ENCODE measurements around the gene RASSF1. TPM values are rescaled to one million over a fixed set of nuclear protein-coding genes. Genes with fewer than 3 reads are reported as not detected.

The RASSF1 gene
- total and polyA plus RNA-seq, 2 of the 8 experiments (the other 6 are each of a cell fraction or from before 2014, with no cell fraction given), result 10.3 to 15.7 TPM

DNA sequence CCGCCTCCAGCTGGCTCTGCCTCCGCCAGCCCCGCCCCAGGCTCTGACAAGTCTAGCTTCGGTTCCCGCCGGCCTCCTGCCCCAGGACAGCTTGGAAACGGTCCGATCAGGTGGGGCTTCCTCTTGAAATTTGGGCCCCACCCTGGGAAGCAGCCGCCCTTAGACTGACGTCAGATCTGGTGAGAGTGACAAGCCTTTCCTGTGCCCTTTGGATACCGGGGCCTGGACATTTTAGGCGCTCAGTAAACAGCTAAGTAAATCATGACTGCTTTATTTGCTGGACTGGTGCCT lies 41.1 kb downstream of the RASSF1 start:
- Histone ChIP-seq H4K91ac (replicated peaks; ENCODE audit: insufficient read length, low read length) (peak overlapping the region; percentile 7), H2BK120ac (replicated peaks; ENCODE audit: low read depth, low read length) (no peak overlapping the region), H3K79me1 (ENCODE audit: low read depth, low read length) (no peaks in the 10 kb centered on the region), H3K56ac (replicated peaks; ENCODE audit: insufficient read length, low read depth, low read length) (no peak overlapping the region), H3K4ac (replicated peaks; ENCODE audit: insufficient read length, low read depth, low read length) (no peak overlapping the region), H3K14ac (ENCODE audit: insufficient read length) (no peak overlapping the region), H3K27ac (ENCODE audit: low read depth, low read length) (0 out of 2 replicates have a peak overlapping the region, but pooled peaks have one; percentile 22), H3K79me2 (ENCODE audit: control insufficient read depth in 1 of 2, insufficient read depth in 2 of 2, low read length in 2 of 2) (no peaks in the 10 kb centered on the region), H2AK5ac (ENCODE audit: low read depth, low read length) (no peak overlapping the region), H4K8ac (ENCODE audit: extremely low read depth, insufficient read depth, low read length) (no peak overlapping the region), H4K5ac (ENCODE audit: insufficient read length, low read depth, low read length) (no peak overlapping the region), H2BK15ac (ENCODE audit: low read length) (no peak overlapping the region), H2BK20ac (ENCODE audit: low read length) (no peak overlapping the region), H3K27me3 (replicated peaks in 1 of 4; ENCODE audit: control insufficient read depth in 3 of 4, extremely low read depth in 1 of 4, insufficient read depth in 3 of 4, low read length in 3 of 4) (no peaks in the 10 kb centered on the region; a peak in 1 of 7 replicates), H3K23ac (ENCODE audit: insufficient read length) (no peak overlapping the region), H2BK12ac (ENCODE audit: low read depth, low read length) (peak overlapping the region; percentile 35; the same call in 1 of the 2 replicates), H3K36me3 (ENCODE audit: control insufficient read depth in 2 of 4, insufficient read depth in 4 of 4, low read length in 3 of 4) (no peaks in the 10 kb centered on the region), H3K4me1 (replicated peaks in 1 of 4; ENCODE audit: control insufficient read depth in 3 of 4, insufficient read depth in 4 of 4, low read length in 3 of 4) (peaks cover 0 to 26% (median 12%) of the 10 kb centered on the region in 4 experiments; a peak in 6 of 7 replicates), H2BK5ac (ENCODE audit: low read depth, low read length) (no peak overlapping the region), H4K20me1 (replicated peaks in 1 of 2; ENCODE audit: control insufficient read depth in 1 of 2, insufficient read depth in 2 of 2, low read length in 2 of 2) (peaks cover 0 to 2% of the 10 kb centered on the region in 2 experiments), H3K23me2 (ENCODE audit: low read depth, low read length) (peaks cover 5% of the 10 kb centered on the region; the same call in 1 of the 2 replicates), H3K18ac (ENCODE audit: extremely low read depth, low read length) (peak overlapping the region; percentile 27; the same call in 1 of the 2 replicates), H3K9ac (replicated peaks in 1 of 4; ENCODE audit: extremely low read depth in 1 of 4, low read depth in 3 of 4, low read length in 3 of 4) (peak overlapping the region in 2 of 4 experiments; percentile 31 to 45; a peak in 2 of 7 replicates), H3K9me3 (ENCODE audit: insufficient read depth in 2 of 2, low read depth in 1 of 2, low read length in 1 of 2) (no peaks in the 10 kb centered on the region), H3K4me2 (ENCODE audit: insufficient read depth in 1 of 2, low read depth in 2 of 2, low read length in 2 of 2) (peak overlapping the region; percentile 67 to 76), H3K4me3 (ENCODE audit: extremely low read depth in 1 of 4, insufficient read depth in 2 of 4, low read depth in 3 of 4, low read length in 4 of 4) (peak overlapping the region in 3 of 4 experiments; percentile 14 to 52 (median 17); a peak in 5 of 8 replicates), H2AFZ (ENCODE audit: low read length) (no peak overlapping the region)
- POLR2A ChIA-PET (ENCODE audit: partially characterized antibody), result interaction anchor here (1.1 to 11.3 kb wide), 7 partner anchors 10 to 61 kb away, joined by 3 to 149 read pairs (median 3); partner anchors contain the start of genes HYAL2 and SEMA3B
- 7% methylated on average over 12 of the region's 12 CpGs; no CpG with 5 or more reads in 1 of the 2 experiments for WGBS, 2 experiments (ENCODE audit: extremely low coverage in 1 of 2, insufficient coverage in 1 of 2, insufficient read length in 1 of 2, insufficient replicate concordance in 2 of 2, low coverage in 1 of 2, low lambda C conversion rate in 2 of 2, missing lambda C conversion rate in 1 of 2)
- TF ChIP-seq TAF1 (IDR thresholded peaks at IDR 0.05; ENCODE audit: low read depth, low read length), result peak; percentile 14; the same call in 1 of the 2 replicates
- TF ChIP-seq KDM5A (IDR thresholded peaks at IDR 0.05; ENCODE audit: low read length), result no peak
- no peak for DNase-seq (ENCODE audit: low read depth in 1 of 2, low spot score in 2 of 2)
- no peak for FAIRE-seq
- CTCF ChIA-PET (ENCODE audit: partially characterized antibody), result interaction anchor here (1.1 to 1.7 kb wide), 12 partner anchors 16 to 1090 kb away, joined by 3 to 7 read pairs (median 3); partner anchors contain the start of gene TUSC2

Data from H1 (cell line).